HEK293 (cell line): ENCODE data around the gene SLC20A1.

Experiments
- YY2 ChIP-seq: fragments of 450-650 bp; formaldehyde crosslinking; IDR thresholded peaks from 2 replicates; pipeline ENCODE4 v1.5.1; 2016; ENCODE audit warnings: missing biosample characterization, missing genetic modification characterization
- ZNF529 ChIP-seq: fragments of 450-650 bp; formaldehyde crosslinking; IDR thresholded peaks from 2 replicates; pipeline ENCODE4 v1.5.1; 2017; ENCODE audit warnings: missing genetic modification characterization, missing biosample characterization; ENCODE audit not compliant: insufficient replicate concordance

DNA sequence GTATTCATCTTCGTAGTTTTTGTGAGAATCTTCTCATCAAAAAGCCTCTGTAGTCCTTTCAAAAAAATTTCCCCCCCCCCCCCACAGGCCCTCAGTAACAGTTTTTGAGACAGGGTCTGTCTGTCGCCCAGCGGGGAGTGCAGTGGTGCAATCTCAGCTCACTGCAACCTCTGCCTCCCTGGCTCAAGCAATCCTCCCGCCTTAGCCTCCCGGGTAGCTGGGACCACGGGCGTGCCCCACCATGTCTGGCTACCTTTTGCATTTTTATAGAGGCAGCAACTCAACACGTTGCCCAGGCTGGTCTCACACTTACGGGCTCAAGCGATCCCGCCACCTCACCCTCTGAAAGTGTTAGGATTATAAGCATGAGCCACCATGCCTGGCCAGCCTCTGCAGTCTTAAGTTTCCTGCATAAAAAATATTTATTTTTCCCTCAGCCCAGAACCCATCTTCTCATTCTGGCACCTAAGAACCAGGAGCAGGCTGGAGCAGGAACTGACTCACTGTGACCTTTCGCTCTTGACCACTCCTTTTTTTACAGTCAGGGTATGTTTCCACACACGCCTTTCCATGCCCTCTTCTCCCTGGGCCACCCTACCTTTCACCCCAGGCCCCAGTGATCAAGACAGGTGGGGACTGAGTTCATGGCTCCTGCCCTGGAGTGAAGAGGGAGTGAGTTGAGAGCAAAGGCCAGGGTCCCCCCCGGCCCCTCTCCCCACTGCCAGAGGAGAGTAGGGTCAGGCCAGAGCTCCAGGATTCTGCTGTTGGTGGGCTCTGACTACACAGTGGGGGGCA, 42.5 kb downstream of the SLC20A1 start:
- TF ChIP-seq YY2 (tag by site-specific recombination) (no peak), ZNF529 (tag by site-specific recombination) (no peak)
